HepG2 (cell line): Measurements from ENCODE around the gene ITGB3. TPM values are rescaled to one million over a fixed set of nuclear protein-coding genes. Genes with fewer than 3 reads are reported as not detected.

ENCODE experiments used
- BCL6 ChIP-seq: IDR thresholded peaks from 2 replicates; pipeline ENCODE4 v1.6.1; 2016; ENCODE audit warnings: missing genetic modification reagents, missing compliant biosample characterization
- CBX1 ChIP-seq: IDR thresholded peaks from one replicate; pipeline ENCODE4 v1.6.1; 2016; ENCODE audit warnings: antibody characterized with exemption, low read depth
- CENPT ChIP-seq: sonication (generic); formaldehyde crosslinking; IDR thresholded peaks from 2 replicates; pipeline ENCODE4 v1.8.0; 2022; ENCODE audit warnings: low read depth, mild to moderate bottlenecking, moderate library complexity, missing genetic modification reagents
- FOSL2 ChIP-seq: sonication (generic); formaldehyde crosslinking; IDR thresholded peaks from 2 replicates; pipeline ENCODE4 v1.4.0; 2020; ENCODE audit warnings: missing genetic modification reagents
- HDAC2 ChIP-seq: sonication (generic); formaldehyde crosslinking; IDR thresholded peaks from 2 replicates; pipeline ENCODE4 v1.4.0; 2020; ENCODE audit warnings: missing genetic modification reagents
- MLLT10 ChIP-seq: sonication (generic); formaldehyde crosslinking; IDR thresholded peaks from 2 replicates; pipeline ENCODE4 v1.4.0; 2020; ENCODE audit warnings: missing genetic modification reagents
- MTF1 ChIP-seq: sonication (generic); formaldehyde crosslinking; IDR thresholded peaks from 2 replicates; pipeline ENCODE4 v1.5.0; 2020; ENCODE audit warnings: missing genetic modification reagents
- MYPOP ChIP-seq: sonication (generic); formaldehyde crosslinking; IDR thresholded peaks from 2 replicates; pipeline ENCODE4 v1.8.1; 2023; ENCODE audit warnings: mild to moderate bottlenecking, moderate library complexity, missing genetic modification reagents
- NFIC ChIP-seq: IDR thresholded peaks from 2 replicates; pipeline ENCODE4 v1.6.1; 2012; ENCODE audit warnings: mild to moderate bottlenecking, low read length, inconsistent platforms
- PRMT3 ChIP-seq: sonication (generic); formaldehyde crosslinking; IDR thresholded peaks from 2 replicates; pipeline ENCODE4 v1.8.1; 2022; ENCODE audit warnings: low read depth, mild to moderate bottlenecking, moderate library complexity, missing genetic modification reagents, borderline replicate concordance
- RARG ChIP-seq: sonication (generic); formaldehyde crosslinking; IDR thresholded peaks from 2 replicates; pipeline ENCODE4 v1.4.0; 2020; ENCODE audit warnings: low read depth, mild to moderate bottlenecking, missing genetic modification reagents
- USF2 ChIP-seq, 2 experiments: sonication (generic) in 1 of 2; formaldehyde crosslinking in 1 of 2; IDR thresholded peaks; 2 replicates each; pipeline versions ENCODE4 v1.5.1 to v1.6.1; 2011 to 2020; ENCODE audit warnings: borderline replicate concordance in 1 of 2, low read depth in 1 of 2, low read length in 1 of 2, mild to moderate bottlenecking in 1 of 2, missing genetic modification reagents in 1 of 2, moderate library complexity in 1 of 2
- ZBTB7A ChIP-seq: sonication (generic); formaldehyde crosslinking; IDR thresholded peaks from 2 replicates; pipeline ENCODE4 v1.8.0; 2022; ENCODE audit warnings: mild to moderate bottlenecking, missing genetic modification reagents
- ZNF143 ChIP-seq: sonication (generic); formaldehyde crosslinking; IDR thresholded peaks from 2 replicates; pipeline ENCODE4 v1.4.0; 2020; ENCODE audit warnings: missing genetic modification reagents
- ZNF225 ChIP-seq: sonication (generic); formaldehyde crosslinking; IDR thresholded peaks from 2 replicates; pipeline ENCODE4 v1.4.0; 2020; ENCODE audit warnings: mild to moderate bottlenecking, missing genetic modification reagents
- ZNF263 ChIP-seq: sonication (generic); formaldehyde crosslinking; IDR thresholded peaks from 2 replicates; pipeline ENCODE4 v1.4.0; 2020; ENCODE audit warnings: missing genetic modification reagents
- ZNF333 ChIP-seq: sonication (generic); formaldehyde crosslinking; IDR thresholded peaks from 2 replicates; pipeline ENCODE4 v1.4.0; 2020; ENCODE audit warnings: mild to moderate bottlenecking, missing genetic modification reagents, borderline replicate concordance
- ZNF615 ChIP-seq: sonication (generic); formaldehyde crosslinking; IDR thresholded peaks from 2 replicates; pipeline ENCODE4 v1.5.0; 2020; ENCODE audit warnings: mild to moderate bottlenecking, missing genetic modification reagents, borderline replicate concordance
- ZNF724P ChIP-seq: sonication (generic); formaldehyde crosslinking; IDR thresholded peaks from 2 replicates; pipeline ENCODE4 v1.8.0; 2022; ENCODE audit warnings: missing genetic modification reagents, borderline replicate concordance
- ZNF790 ChIP-seq: sonication (generic); formaldehyde crosslinking; IDR thresholded peaks from 2 replicates; pipeline ENCODE4 v1.8.0; 2022; ENCODE audit warnings: missing genetic modification reagents, mild to moderate bottlenecking, borderline replicate concordance
- polyA plus RNA-seq, 8 experiments: library from polyadenylated mRNA; depleted of rRNA in 3 of 8; stranded (reverse) in 7 of 8; unstranded in 1 of 8; fragments of >200 nt; fragmentation: Illumina TruSeq in 4 of 8; extraction: Trizol in 4 of 8; gene quantifications; 2 replicates each; pipeline versions ENCODE4 v1.2.1 to v1.2.3, GENCODE V29; 2011 to 2016; ENCODE audit warnings: low read depth in 4 of 8, missing spikeins in 1 of 8, mixed read lengths in 1 of 8; ENCODE audit not compliant: insufficient read depth in 1 of 8
- total RNA-seq, 5 experiments: library from RNA; depleted of rRNA; stranded (reverse); fragments of >200 nt; fragmentation: Illumina TruSeq; extraction: Trizol; gene quantifications; 2 replicates each; pipeline ENCODE4 v1.2.3, GENCODE V29; 2016; ENCODE audit warnings: low read depth in 1 of 5
- TF ChIP-seq, protein P1 (sequence below): sonication (generic); formaldehyde crosslinking; IDR thresholded peaks from 2 replicates; pipeline ENCODE4 v1.5.1; 2020; ENCODE audit warnings: mild to moderate bottlenecking, missing genetic modification reagents, borderline replicate concordance
- TF ChIP-seq, protein P2 (sequence below): sonication (generic); formaldehyde crosslinking; IDR thresholded peaks from 2 replicates; pipeline ENCODE4 v1.8.0; 2022; ENCODE audit warnings: low read depth, missing genetic modification reagents
- TF ChIP-seq, protein P3 (sequence below): IDR thresholded peaks from 2 replicates; pipeline ENCODE4 v1.6.1; 2016; ENCODE audit warnings: missing genetic modification reagents, missing compliant biosample characterization

Gene ITGB3
- total and polyA plus RNA-seq, 2 of the 13 experiments (the other 11 are each of a cell fraction or from before 2014, with no cell fraction given), result 0.09 to 0.31 TPM

GRCh38 chr17:47323382-47324223 is 70.0 kb downstream of the ITGB3 start, which contains the start of gene EFCAB13 (continued):
- TF ChIP-seq USF2 (IDR thresholded peaks at IDR 0.05; ENCODE audit: low read depth, low read length) (peak; percentile 69), USF2 (CRISPR knock-in tag; IDR thresholded peaks at IDR 0.05; ENCODE audit: borderline replicate concordance) (peak; percentile 73; the same call in 1 of the 2 replicates), MTF1 (CRISPR knock-in tag) (peak; percentile 50; the same call in 1 of the 2 replicates), ZNF225 (CRISPR knock-in tag) (peak; percentile 92), NFIC (no peak), ZNF333 (peak; percentile 73; the same call in 1 of the 2 replicates), ZNF263 (CRISPR knock-in tag) (0 out of 2 replicates have a peak, but pooled peaks have one; percentile 42), FOSL2 (CRISPR knock-in tag) (peak; percentile 41; the same call in 1 of the 2 replicates), PRMT3 (CRISPR knock-in tag) (no peak), CENPT (peak; percentile 93), ZBTB7A (CRISPR knock-in tag) (peak; percentile 91), ZNF724P (CRISPR knock-in tag) (peak; percentile 98), HDAC2 (no peak), RARG (peak; percentile 75; the same call in 1 of the 2 replicates), BCL6 (CRISPR knock-in tag) (peak; percentile 61), ZNF790 (CRISPR knock-in tag) (peak; percentile 98; the same call in 1 of the 2 replicates), MYPOP (CRISPR knock-in tag) (peak; percentile 94), CBX1 (peak; percentile 80), ZNF615 (CRISPR knock-in tag) (0 out of 2 replicates have a peak, but pooled peaks have one; percentile 45), ZNF143 (peak; percentile 81), MLLT10 (CRISPR knock-in tag) (no peak)
- TF ChIP-seq, protein P1, sequence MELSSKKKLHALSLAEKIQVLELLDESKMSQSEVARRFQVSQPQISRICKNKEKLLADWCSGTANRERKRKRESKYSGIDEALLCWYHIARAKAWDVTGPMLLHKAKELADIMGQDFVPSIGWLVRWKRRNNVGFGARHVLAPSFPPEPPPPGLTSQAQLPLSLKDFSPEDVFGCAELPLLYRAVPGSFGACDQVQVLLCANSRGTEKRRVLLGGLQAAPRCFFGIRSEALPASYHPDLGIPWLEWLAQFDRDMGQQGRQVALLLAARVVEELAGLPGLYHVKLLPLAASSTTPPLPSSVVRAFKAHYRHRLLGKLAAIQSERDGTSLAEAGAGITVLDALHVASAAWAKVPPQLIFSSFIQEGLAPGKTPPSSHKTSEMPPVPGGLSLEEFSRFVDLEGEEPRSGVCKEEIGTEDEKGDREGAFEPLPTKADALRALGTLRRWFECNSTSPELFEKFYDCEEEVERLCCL (CRISPR knock-in tag), result peak; percentile 93; the same call in 1 of the 2 replicates
- TF ChIP-seq, protein P2, sequence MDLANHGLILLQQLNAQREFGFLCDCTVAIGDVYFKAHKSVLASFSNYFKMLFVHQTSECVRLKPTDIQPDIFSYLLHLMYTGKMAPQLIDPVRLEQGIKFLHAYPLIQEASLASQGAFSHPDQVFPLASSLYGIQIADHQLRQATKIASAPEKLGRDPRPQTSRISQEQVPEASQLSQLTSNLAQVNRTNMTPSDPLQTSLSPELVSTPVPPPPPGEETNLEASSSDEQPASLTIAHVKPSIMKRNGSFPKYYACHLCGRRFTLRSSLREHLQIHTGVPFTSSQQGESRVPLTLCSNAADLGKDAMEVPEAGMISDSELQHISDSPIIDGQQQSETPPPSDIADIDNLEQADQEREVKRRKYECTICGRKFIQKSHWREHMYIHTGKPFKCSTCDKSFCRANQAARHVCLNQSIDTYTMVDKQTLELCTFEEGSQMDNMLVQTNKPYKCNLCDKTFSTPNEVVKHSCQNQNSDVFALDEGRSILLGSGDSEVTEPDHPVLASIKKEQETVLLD (CRISPR knock-in tag), result peak; percentile 90
- TF ChIP-seq, protein P3, sequence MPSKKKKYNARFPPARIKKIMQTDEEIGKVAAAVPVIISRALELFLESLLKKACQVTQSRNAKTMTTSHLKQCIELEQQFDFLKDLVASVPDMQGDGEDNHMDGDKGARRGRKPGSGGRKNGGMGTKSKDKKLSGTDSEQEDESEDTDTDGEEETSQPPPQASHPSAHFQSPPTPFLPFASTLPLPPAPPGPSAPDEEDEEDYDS (CRISPR knock-in tag), result peak; percentile 86
